22Rv1 (cell line): Measurements from ENCODE around the gene ZNF385B.

Source experiments
- CTCF ChIP-seq: fragments of 450-650 bp; IDR thresholded peaks from 2 replicates; pipeline ENCODE4 v1.5.1; 2017; ENCODE audit warnings: mild to moderate bottlenecking
- ZFX ChIP-seq: fragments of 450-650 bp; IDR thresholded peaks from 2 replicates; pipeline ENCODE4 v1.6.1; 2017; ENCODE audit warnings: antibody characterized with exemption, borderline replicate concordance

- no peak for TF ChIP-seq CTCF
- no peak for TF ChIP-seq ZFX
Measured at GRCh38 chr2:179642462-179642861, 218.9 kb downstream of the ZNF385B start.
